Retinal pigment epithelial cell (primary cell): ENCODE data around the gene NUP85.
"Not testable (repeated sequence)": the region's sequence is repeated elsewhere in the genome, so short reads cannot be mapped to it uniquely, and the experiment has no call there.

Source experiments
- DNase-seq: peaks from one replicate; pipeline ENCODE4 v3.0.0-alpha.2; 2010; ENCODE audit warnings: low read depth
- H3K4me3 ChIP-seq: 2 replicates; pipeline ENCODE4 v1.5.1; 2011; ENCODE audit warnings: mild to moderate bottlenecking, low read length, control low read depth, moderate library complexity
- CTCF ChIP-seq: conservative IDR thresholded peaks from 2 replicates; pipeline ENCODE4 v1.5.1; 2011; ENCODE audit warnings: low read depth, low read length, control low read depth, inconsistent platforms

The NUP85 gene

GRCh38 chr17:75205793-75206163 is 299 bp downstream of the NUP85 start:
- no peak for TF ChIP-seq CTCF
- peak overlapping the region; percentile 99 for H3K4me3 ChIP-seq
- DNase-seq = no peak

- DNase-seq, H3K4me3 ChIP-seq: not testable (repeated sequence)
Observed at GRCh38 chr17:75207050-75207407, 1.6 kb downstream of the NUP85 start.

GRCh38 chr17:75207760-75208159 is 2.3 kb downstream of the NUP85 start:
- no peak for TF ChIP-seq CTCF
- no peak overlapping the region for H3K4me3 ChIP-seq

GRCh38 chr17:75208161-75208560 is 2.7 kb downstream of the NUP85 start:
- TF ChIP-seq CTCF = no peak
- DNase-seq = no peak
- no peak overlapping the region for H3K4me3 ChIP-seq

More at GRCh38 chr17:75207760-75208159, 2.3 kb downstream of the NUP85 start:
- no peak for DNase-seq

- no peak for TF ChIP-seq CTCF
- DNase-seq = no peak
- H3K4me3 ChIP-seq = no peak overlapping the region
Observed at GRCh38 chr17:75209061-75209460, 3.6 kb downstream of the NUP85 start.

- DNase-seq = no peak
- TF ChIP-seq CTCF = no peak
- no peak overlapping the region for H3K4me3 ChIP-seq
Observed at GRCh38 chr17:75218131-75218530, 12.7 kb downstream of the NUP85 start.

GRCh38 chr17:75219815-75220214 is 14.3 kb downstream of the NUP85 start:
- DNase-seq = no peak
- no peak for TF ChIP-seq CTCF

GRCh38 chr17:75225016-75225415 is 19.5 kb downstream of the NUP85 start:
- H3K4me3 ChIP-seq = no peak overlapping the region
- no peak for TF ChIP-seq CTCF
- DNase-seq = no peak

More at GRCh38 chr17:75219815-75220214, 14.3 kb downstream of the NUP85 start:
- no peak overlapping the region for H3K4me3 ChIP-seq
